GM13977 (cell line): Measurements from ENCODE around the gene PLA2G4C.
A peak's percentile ranks its signal among the peaks of the same experiment; 100 is the strongest.

Experiments used
- DNase-seq: peaks from one replicate; pipeline ENCODE4 v3.0.0; 2012; ENCODE audit warnings: low spot score
- CTCF ChIP-seq: IDR thresholded peaks from 2 replicates; pipeline ENCODE4 v1.5.1; 2012; ENCODE audit warnings: mild to moderate bottlenecking, control low read depth; ENCODE audit not compliant: insufficient read depth; ENCODE audit errors: extremely low read depth, missing control alignments
- in situ Hi-C: fragments of 300-500 bp; cut with MboI; formaldehyde crosslinking; loops from one replicate; pipeline ENCODE4 v1.12.0; 2022; ENCODE audit warnings: low sequenced_read_pairs, low pct_unique_long_range_greater_than_20kb, mixed read lengths, inconsistent platforms; ENCODE audit not compliant: unreplicated experiment

PLA2G4C gene

GRCh38 chr19:48110350-48110966 lies at the start of gene PLA2G4C:
PLA2G4C (minus strand) TSS chr19:48110817; CDS start chr19:48106529, 4,288 bp downstream.
- TF ChIP-seq CTCF: no peak
- peak; percentile 94 for DNase-seq
- in situ Hi-C loops: no loop called here

GRCh38 chr19:48158210-48158790 lies 47.7 kb upstream of the PLA2G4C start:
- no peak for TF ChIP-seq CTCF
- in situ Hi-C loops: loop anchor here (10.0 kb wide), 1 partner anchor 53 kb away; no protein-coding TSS in a partner anchor
- DNase-seq: no peak

- TF ChIP-seq CTCF: no peak
- in situ Hi-C loops: loop anchor here (10.0 kb wide), 1 partner anchor 49 kb away; no protein-coding TSS in a partner anchor
- DNase-seq: no peak
These were observed 43.4 kb upstream of the PLA2G4C start for GRCh38 chr19:48154003-48154402.

- peak; percentile 70 for DNase-seq
- in situ Hi-C loops: loop anchor here (10.0 kb wide), 1 partner anchor 48 kb away; no protein-coding TSS in a partner anchor
- TF ChIP-seq CTCF: peak; percentile 67
These were observed 41.9 kb upstream of the PLA2G4C start for GRCh38 chr19:48152551-48152950.

GRCh38 chr19:48149430-48149829 lies 38.8 kb upstream of the PLA2G4C start:
- TF ChIP-seq CTCF: no peak
- in situ Hi-C loops: loop anchor here (25.0 kb wide), 1 partner anchor 187 kb away; no protein-coding TSS in a partner anchor
- DNase-seq: no peak

- in situ Hi-C loops: loop anchor here (25.0 kb wide), 1 partner anchor 186 kb away; no protein-coding TSS in a partner anchor
- no peak for DNase-seq
- TF ChIP-seq CTCF: no peak
These were observed 38.0 kb upstream of the PLA2G4C start for GRCh38 chr19:48148576-48148975.
